ENCODE measurements around the gene FAM184B. TPM values are rescaled to one million over a fixed set of nuclear protein-coding genes. Genes with fewer than 3 reads are reported as not detected.
A peak's percentile ranks its signal among the peaks of the same experiment; 100 is the strongest.

Gene FAM184B
- total RNA-seq, 4 donors from 2014 or later: 0.11 to 0.53 (median 0.49) TPM; not detected in 1

DNA sequence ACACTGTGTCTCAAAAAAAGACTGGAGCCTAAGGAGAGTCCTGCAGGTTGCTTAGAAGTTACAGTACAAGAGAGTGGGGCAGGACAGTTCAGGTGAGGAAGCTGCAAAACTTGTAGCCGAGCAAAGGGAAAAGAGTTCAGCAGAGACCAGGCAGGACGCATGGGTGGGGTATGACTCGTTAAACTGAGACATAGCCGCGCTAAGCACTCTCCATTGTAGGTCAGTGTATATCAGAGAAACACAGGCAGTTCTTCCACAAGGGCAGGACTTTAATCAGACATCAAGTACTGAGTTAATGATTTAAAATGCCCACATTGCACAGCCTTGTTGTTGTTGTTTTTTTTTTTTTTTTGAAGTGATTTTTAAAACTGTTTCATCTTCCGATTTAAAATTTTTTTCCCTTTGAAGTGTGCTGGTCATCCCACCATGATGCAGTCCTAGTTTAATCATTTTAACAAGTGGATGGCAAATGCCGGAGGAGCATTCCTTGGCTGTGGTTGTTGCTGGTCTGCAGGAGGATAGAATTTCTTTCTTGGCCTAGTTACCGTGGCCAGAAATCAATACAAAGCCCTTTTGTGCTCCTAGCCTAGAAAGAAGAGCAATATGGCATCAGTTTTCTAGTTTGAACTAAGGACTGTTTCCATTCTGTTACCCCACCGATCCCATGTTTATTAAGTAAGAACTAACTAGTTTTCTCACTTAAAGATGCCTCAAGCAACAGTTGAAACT, 194.2 kb downstream of the FAM184B start:
- no peaks in the 10 kb centered on the region for H3K27me3 ChIP-seq
- H3K4me1 ChIP-seq: peaks cover 7 to 25% of the 10 kb centered on the region in 2 donors
- no peak overlapping the region for H3K27ac ChIP-seq
- H3K36me3 ChIP-seq: peaks cover 0 to 83% of the 10 kb centered on the region in 2 donors
- no peak for TF ChIP-seq POLR2A (IDR thresholded peaks at IDR 0.05)
- TF ChIP-seq, protein P1, sequence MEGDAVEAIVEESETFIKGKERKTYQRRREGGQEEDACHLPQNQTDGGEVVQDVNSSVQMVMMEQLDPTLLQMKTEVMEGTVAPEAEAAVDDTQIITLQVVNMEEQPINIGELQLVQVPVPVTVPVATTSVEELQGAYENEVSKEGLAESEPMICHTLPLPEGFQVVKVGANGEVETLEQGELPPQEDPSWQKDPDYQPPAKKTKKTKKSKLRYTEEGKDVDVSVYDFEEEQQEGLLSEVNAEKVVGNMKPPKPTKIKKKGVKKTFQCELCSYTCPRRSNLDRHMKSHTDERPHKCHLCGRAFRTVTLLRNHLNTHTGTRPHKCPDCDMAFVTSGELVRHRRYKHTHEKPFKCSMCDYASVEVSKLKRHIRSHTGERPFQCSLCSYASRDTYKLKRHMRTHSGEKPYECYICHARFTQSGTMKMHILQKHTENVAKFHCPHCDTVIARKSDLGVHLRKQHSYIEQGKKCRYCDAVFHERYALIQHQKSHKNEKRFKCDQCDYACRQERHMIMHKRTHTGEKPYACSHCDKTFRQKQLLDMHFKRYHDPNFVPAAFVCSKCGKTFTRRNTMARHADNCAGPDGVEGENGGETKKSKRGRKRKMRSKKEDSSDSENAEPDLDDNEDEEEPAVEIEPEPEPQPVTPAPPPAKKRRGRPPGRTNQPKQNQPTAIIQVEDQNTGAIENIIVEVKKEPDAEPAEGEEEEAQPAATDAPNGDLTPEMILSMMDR (IDR thresholded peaks at IDR 0.05 in 4 of 5, conservative IDR thresholded peaks at IDR 0.05 in 1 of 5): no peak
- in situ Hi-C loops (cut with MboI; ENCODE audit: low sequenced_read_pairs in 4 of 4) (loop anchor here in 2 of 4 donors (25.0 kb wide), 1 partner anchor 425 kb away; the partner anchor contains the start of gene LCORL (in 2 of the 2)), intact Hi-C loops (cut with DNase I; ENCODE audit: low total_unique reads) (no loop called here)
- DNase-seq: no peak
- no peaks in the 10 kb centered on the region for H3K9me3 ChIP-seq
- no peak overlapping the region for H3K4me3 ChIP-seq
- ATAC-seq: no peak

DNA sequence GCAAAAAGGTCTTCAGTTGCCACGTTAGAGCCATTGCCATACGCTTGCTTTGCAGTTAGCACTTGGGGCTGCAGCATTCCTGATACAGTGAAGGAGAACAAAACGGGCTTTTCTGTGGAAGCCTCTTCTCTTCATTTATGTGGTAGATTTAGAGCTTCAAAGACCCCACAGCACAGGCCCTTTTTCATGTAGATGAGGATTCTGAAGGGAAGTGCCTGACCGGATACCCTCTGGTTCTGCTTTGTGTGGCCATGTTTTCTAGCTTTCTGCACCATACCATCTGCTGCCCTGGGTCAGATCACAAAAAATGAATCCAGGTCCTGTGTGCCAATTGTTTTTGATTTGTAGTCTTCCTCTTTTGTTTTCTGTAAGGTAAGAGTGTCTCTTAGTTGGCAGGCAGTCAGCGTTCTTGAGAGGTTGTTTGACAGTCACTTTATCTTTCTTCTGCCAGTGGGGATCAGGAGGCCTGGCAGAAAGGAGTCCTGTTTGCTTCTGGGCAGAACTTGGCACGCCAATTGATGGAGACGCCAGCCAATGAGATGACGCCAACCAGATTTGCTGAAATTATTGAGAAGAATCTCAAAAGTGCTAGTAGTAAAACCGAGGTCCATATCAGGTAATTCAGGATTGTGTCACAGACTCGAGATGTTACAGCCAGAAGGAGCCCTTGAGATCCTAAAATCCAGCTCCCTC, 196.8 kb downstream of the FAM184B start:
- in situ Hi-C loops (cut with MboI; ENCODE audit: low sequenced_read_pairs in 4 of 4): loop anchor here in 2 of 4 donors (25.0 kb wide), 1 partner anchor 428 kb away; the partner anchor contains the start of gene LCORL (in 2 of the 2)
- DNase-seq (no peak), ATAC-seq (no peak)
- Histone ChIP-seq H3K36me3 (peaks cover 0 to 81% of the 10 kb centered on the region in 2 donors), H3K27ac (no peak overlapping the region), H3K27me3 (no peaks in the 10 kb centered on the region), H3K4me1 (peaks cover 7 to 33% of the 10 kb centered on the region in 2 donors), H3K9me3 (no peaks in the 10 kb centered on the region), H3K4me3 (no peak overlapping the region)
- TF ChIP-seq, protein P1 (IDR thresholded peaks at IDR 0.05 in 4 of 5, conservative IDR thresholded peaks at IDR 0.05 in 1 of 5): no peak
- intact Hi-C loops (cut with DNase I; ENCODE audit: low total_unique reads): no loop called here

GRCh38 chr4:17583941-17584340, 197.5 kb downstream of the FAM184B start:
- Histone ChIP-seq H3K9me3 (no peaks in the 10 kb centered on the region), H3K36me3 (peaks cover 0 to 74% of the 10 kb centered on the region in 2 donors), H3K27me3 (no peaks in the 10 kb centered on the region), H3K4me1 (peaks cover 7 to 41% of the 10 kb centered on the region in 2 donors), H3K4me3 (no peak overlapping the region), H3K27ac (no peak overlapping the region)
- TF ChIP-seq POLR2A (IDR thresholded peaks at IDR 0.05): no peak
- TF ChIP-seq, protein P1 (IDR thresholded peaks at IDR 0.05 in 4 of 5, conservative IDR thresholded peaks at IDR 0.05 in 1 of 5): no peak
- ATAC-seq: no peak
- no peak for DNase-seq
- in situ Hi-C loops (cut with MboI; ENCODE audit: low sequenced_read_pairs in 4 of 4) (loop anchor here in 2 of 4 donors (25.0 kb wide), 1 partner anchor 428 kb away; the partner anchor contains the start of gene LCORL (in 2 of the 2)), intact Hi-C loops (cut with DNase I; ENCODE audit: low total_unique reads) (no loop called here)

DNA sequence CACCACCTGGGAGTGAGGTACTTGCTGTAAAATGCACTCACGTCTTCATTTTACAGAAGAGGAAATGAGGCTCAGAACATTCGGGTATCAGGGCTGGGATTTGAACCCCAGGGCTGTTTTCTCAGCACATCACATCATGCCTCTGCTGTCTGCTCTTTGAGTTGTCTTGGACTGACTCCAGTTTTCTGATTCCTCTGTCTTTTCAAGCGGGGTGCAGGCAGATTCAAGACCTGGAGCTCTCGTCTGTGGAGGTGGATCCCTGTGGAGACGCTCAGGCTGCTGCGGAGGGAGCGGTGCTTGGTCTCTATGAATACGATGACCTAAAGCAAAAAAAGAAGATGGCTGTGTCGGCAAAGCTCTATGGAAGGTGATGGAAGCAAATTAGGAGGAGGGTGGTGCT, 198.1 kb downstream of the FAM184B start:
- Histone ChIP-seq H3K27ac (peak overlapping the region in 1 of 4 donors; percentile 16), H3K4me3 (no peak overlapping the region), H3K4me1 (peaks cover 12 to 47% of the 10 kb centered on the region in 2 donors), H3K9me3 (no peaks in the 10 kb centered on the region), H3K36me3 (peaks cover 0 to 67% of the 10 kb centered on the region in 2 donors), H3K27me3 (no peaks in the 10 kb centered on the region)
- in situ Hi-C loops (cut with MboI; ENCODE audit: low sequenced_read_pairs in 4 of 4): loop anchor here in 2 of 4 donors (25.0 kb wide), 1 partner anchor 429 kb away; the partner anchor contains the start of gene LCORL (in 2 of the 2)
- TF ChIP-seq, protein P1 (IDR thresholded peaks at IDR 0.05 in 4 of 5, conservative IDR thresholded peaks at IDR 0.05 in 1 of 5): no peak
- no peak for TF ChIP-seq POLR2A (IDR thresholded peaks at IDR 0.05)
- no peak for DNase-seq
- intact Hi-C loops (cut with DNase I; ENCODE audit: low total_unique reads): no loop called here
- no peak for ATAC-seq

Measured in gastrocnemius medialis (tissue), 4 donors.